A549 (cell line): ENCODE results near the gene ARPC5L.

ENCODE experiments used
- BHLHE40 ChIP-seq: IDR thresholded peaks from 2 replicates; pipeline ENCODE4 v1.6.1; 2012; ENCODE audit warnings: low read depth, low read length, inconsistent platforms
- CBX8 ChIP-seq: fragments of 200-600 bp; sonication (generic); IDR thresholded peaks from 2 replicates; pipeline ENCODE4 v1.6.1; 2016
- CEBPB ChIP-seq, 2 experiments: fragments of >200 bp in 1 of 2; sonication (Bioruptor Twin) in 1 of 2; formaldehyde crosslinking in 1 of 2; IDR thresholded peaks; 2 replicates each; pipeline ENCODE4 v1.6.1; 2012 to 2016
- CHD4 ChIP-seq: fragments of 200-600 bp; sonication (generic); IDR thresholded peaks from 2 replicates; pipeline ENCODE4 v1.6.1; 2016; ENCODE audit warnings: antibody characterized with exemption, mild to moderate bottlenecking, borderline replicate concordance
- CTCF ChIP-seq: fragments of >200 bp; sonication (Bioruptor Twin); formaldehyde crosslinking; IDR thresholded peaks from 3 replicates; pipeline ENCODE4 v1.5.1; 2016
- JUN ChIP-seq, 2 experiments: fragments of >200 bp; sonication (Bioruptor Twin); formaldehyde crosslinking; IDR thresholded peaks; 2 replicates in 1 of 2; 3 replicates in 1 of 2; pipeline ENCODE4 v1.6.1; 2016 to 2017
- NR3C1 ChIP-seq: fragments of >200 bp; sonication (Bioruptor Twin); formaldehyde crosslinking; IDR thresholded peaks from 3 replicates; pipeline ENCODE4 v1.6.1; 2017
- POLR2A ChIP-seq: IDR thresholded peaks from 2 replicates; pipeline ENCODE4 v1.6.1; 2012; ENCODE audit warnings: mild to moderate bottlenecking, low read length
- RAD21 ChIP-seq, 2 experiments: fragments of >200 bp in 1 of 2; sonication (Bioruptor Twin) in 1 of 2; formaldehyde crosslinking in 1 of 2; IDR thresholded peaks in 1 of 2; conservative IDR thresholded peaks in 1 of 2; 2 replicates in 1 of 2; 3 replicates in 1 of 2; pipeline ENCODE4 v1.6.1; 2012 to 2018; ENCODE audit warnings: inconsistent platforms in 1 of 2
- RCOR1 ChIP-seq: fragments of 150-350 bp; IDR thresholded peaks from 2 replicates; pipeline ENCODE4 v1.6.1; 2014; ENCODE audit warnings: antibody characterized with exemption, low read length, low read depth
- RNF2 ChIP-seq: fragments of 200-600 bp; sonication (generic); IDR thresholded peaks from 2 replicates; pipeline ENCODE4 v1.6.1; 2016; ENCODE audit warnings: low read depth, mild to moderate bottlenecking, antibody characterized with exemption, moderate library complexity, borderline replicate concordance
- SMC3 ChIP-seq: fragments of >200 bp; sonication (Bioruptor Twin); formaldehyde crosslinking; IDR thresholded peaks from 3 replicates; pipeline ENCODE4 v1.6.1; 2018; ENCODE audit warnings: inconsistent platforms
- SREBF2 ChIP-seq: fragments of 450-650 bp; IDR thresholded peaks from 2 replicates; pipeline ENCODE4 v1.6.1; 2014; ENCODE audit warnings: mild to moderate bottlenecking, moderate library complexity
- ZSCAN20 ChIP-seq: fragments of 250-450 bp; sonication (Bioruptor Pico); IDR thresholded peaks from 2 replicates; pipeline ENCODE4 v1.8.0; 2022; ENCODE audit warnings: mild to moderate bottlenecking, moderate library complexity

GRCh38 chr9:124814164-124814535 is 47.8 kb upstream of the ARPC5L start:
- no peak for TF ChIP-seq CHD4
- TF ChIP-seq BHLHE40 = no peak
- TF ChIP-seq RAD21 (conservative IDR thresholded peaks at IDR 0.05 in 1 of 2, IDR thresholded peaks at IDR 0.05 in 1 of 2) = no peak
- TF ChIP-seq SREBF2 = no peak
- TF ChIP-seq CTCF = no peak
- no peak for TF ChIP-seq SMC3
- TF ChIP-seq RCOR1 = no peak
- no peak for TF ChIP-seq CEBPB (IDR thresholded peaks at IDR 0.05)
- TF ChIP-seq RNF2 = no peak
- TF ChIP-seq JUN (IDR thresholded peaks at IDR 0.05) = no peak
- TF ChIP-seq ZSCAN20 = no peak
- no peak for TF ChIP-seq POLR2A
- TF ChIP-seq NR3C1 = no peak
- TF ChIP-seq CBX8 = no peak
